Mucosa of stomach (tissue), 1 donor: Measurements from ENCODE around the gene TRIM44.

Experiments
- H3K27me3 ChIP-seq: one replicate; pipeline ENCODE4 v1.7.0; 2013; ENCODE audit warnings: mild to moderate bottlenecking, low read length; ENCODE audit not compliant: control insufficient read depth, insufficient read depth
- H3K36me3 ChIP-seq: one replicate; pipeline ENCODE4 v1.7.0; 2013; ENCODE audit warnings: low read length; ENCODE audit not compliant: control insufficient read depth, insufficient read depth
- H3K4me1 ChIP-seq: one replicate; pipeline ENCODE4 v1.7.0; 2013; ENCODE audit warnings: mild to moderate bottlenecking, low read length; ENCODE audit not compliant: control insufficient read depth, insufficient read depth
- H3K4me3 ChIP-seq: one replicate; pipeline ENCODE4 v1.7.0; 2013; ENCODE audit warnings: low read length
- H3K9ac ChIP-seq: one replicate; pipeline ENCODE4 v1.7.0; 2013; ENCODE audit warnings: mild to moderate bottlenecking, low read length, moderate library complexity
- H3K9me3 ChIP-seq: one replicate; pipeline ENCODE4 v1.7.0; 2013; ENCODE audit warnings: mild to moderate bottlenecking, low read length, moderate library complexity; ENCODE audit not compliant: control insufficient read depth
- donor health status: Pancreatic carcinoma.

TRIM44 gene

DNA sequence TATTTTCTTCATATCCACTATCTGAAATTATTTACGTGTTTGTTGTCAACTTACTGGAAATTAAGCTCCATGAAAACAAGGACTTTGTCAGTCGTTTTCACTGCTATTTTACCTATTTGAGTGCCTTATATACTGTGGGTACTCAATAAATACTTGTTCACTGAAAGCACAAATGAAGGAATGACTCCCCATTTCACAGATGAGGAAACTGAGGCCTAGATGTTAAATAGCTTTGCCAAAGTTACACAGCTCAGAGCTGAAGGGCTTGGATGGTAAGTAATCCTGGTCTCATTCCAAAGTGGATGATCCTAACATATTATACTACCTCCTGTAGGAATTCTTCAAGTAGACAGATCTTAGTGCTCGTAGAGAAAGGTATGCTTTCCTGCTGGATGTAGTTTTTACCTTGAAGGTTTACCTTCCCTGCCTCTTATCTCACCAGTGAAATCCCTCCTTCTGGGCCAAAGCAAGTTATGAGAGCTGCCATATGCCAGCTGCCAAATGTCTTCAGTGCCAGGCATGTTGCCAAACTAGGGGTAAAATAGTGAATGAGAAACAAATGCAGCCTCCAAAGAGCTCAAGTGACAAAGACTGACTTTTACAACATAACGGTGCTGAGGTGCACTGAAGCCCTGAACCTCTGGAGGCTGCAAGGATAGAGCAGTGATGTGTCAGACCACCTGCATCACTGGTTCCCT is 129.7 kb downstream of the TRIM44 start:
- H3K4me1 ChIP-seq = no peaks in the 10 kb centered on the region
- H3K27me3 ChIP-seq = no peaks in the 10 kb centered on the region
- no peaks in the 10 kb centered on the region for H3K9me3 ChIP-seq
- H3K36me3 ChIP-seq = no peaks in the 10 kb centered on the region
- H3K9ac ChIP-seq = no peak overlapping the region
- H3K4me3 ChIP-seq = no peak overlapping the region

DNA sequence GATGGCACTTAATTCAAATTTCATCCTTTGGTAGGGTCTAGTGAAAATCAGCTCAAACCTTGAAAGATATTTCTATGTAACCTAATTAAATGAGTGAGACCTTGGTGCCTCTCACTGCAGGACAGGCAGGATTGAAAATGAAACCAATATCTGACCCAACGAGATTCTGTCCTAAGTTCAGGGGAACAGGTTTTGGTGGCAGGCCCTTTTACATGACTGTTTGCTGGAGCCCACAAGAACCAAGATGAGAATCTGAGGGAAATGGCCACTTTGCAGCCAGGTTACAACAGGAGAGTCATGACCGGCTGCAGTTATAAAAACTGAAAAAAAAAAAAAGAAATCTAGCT is 130.2 kb downstream of the TRIM44 start:
- Histone ChIP-seq H3K36me3 (no peaks in the 10 kb centered on the region), H3K9ac (no peak overlapping the region), H3K27me3 (no peaks in the 10 kb centered on the region), H3K4me3 (no peak overlapping the region), H3K9me3 (no peaks in the 10 kb centered on the region), H3K4me1 (no peaks in the 10 kb centered on the region)

DNA sequence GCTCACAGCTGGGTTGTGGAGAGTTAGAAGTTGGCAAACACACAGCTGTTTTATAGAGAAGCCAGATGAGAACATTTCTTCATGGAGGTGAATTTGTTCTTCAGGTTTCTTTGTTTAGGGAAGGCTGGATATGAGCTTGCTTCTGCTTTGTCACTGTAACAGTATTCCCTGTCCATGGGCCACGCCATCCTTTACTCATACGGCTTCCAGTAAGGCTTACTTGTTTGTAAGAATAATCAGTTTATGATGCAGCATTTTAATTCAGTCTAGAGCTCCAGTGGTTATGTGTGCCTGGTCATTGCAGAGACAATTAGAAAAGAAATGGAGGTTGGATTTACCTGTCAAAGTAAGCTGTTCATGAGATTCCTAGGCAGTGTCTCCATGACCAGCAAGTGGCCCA is 131.8 kb downstream of the TRIM44 start:
- Histone ChIP-seq H3K9me3 (no peaks in the 10 kb centered on the region), H3K9ac (no peak overlapping the region), H3K27me3 (no peaks in the 10 kb centered on the region), H3K4me3 (no peak overlapping the region), H3K36me3 (no peaks in the 10 kb centered on the region), H3K4me1 (no peaks in the 10 kb centered on the region)

DNA sequence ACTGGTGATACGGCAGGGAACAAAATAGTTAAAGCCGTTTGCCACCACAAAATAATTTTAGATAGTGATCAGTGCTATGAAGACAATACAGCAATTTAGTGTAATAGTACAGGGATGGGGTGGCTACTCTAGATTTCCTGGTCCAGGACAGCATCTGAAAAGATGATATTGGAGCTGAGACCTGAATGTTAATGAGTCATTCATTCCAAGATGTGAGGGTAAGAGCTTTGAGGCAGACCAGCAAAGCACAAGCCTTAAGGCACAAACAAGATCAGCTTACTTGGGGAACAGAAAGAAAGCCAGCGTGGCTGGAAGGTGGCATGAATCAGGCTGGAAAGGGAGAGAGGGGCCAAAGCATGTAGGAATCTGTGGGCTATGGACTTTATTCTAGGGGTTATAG is 132.3 kb downstream of the TRIM44 start:
- H3K36me3 ChIP-seq = no peaks in the 10 kb centered on the region
- no peak overlapping the region for H3K9ac ChIP-seq
- H3K4me3 ChIP-seq = no peak overlapping the region
- H3K4me1 ChIP-seq = no peaks in the 10 kb centered on the region
- no peaks in the 10 kb centered on the region for H3K9me3 ChIP-seq
- H3K27me3 ChIP-seq = no peaks in the 10 kb centered on the region

DNA sequence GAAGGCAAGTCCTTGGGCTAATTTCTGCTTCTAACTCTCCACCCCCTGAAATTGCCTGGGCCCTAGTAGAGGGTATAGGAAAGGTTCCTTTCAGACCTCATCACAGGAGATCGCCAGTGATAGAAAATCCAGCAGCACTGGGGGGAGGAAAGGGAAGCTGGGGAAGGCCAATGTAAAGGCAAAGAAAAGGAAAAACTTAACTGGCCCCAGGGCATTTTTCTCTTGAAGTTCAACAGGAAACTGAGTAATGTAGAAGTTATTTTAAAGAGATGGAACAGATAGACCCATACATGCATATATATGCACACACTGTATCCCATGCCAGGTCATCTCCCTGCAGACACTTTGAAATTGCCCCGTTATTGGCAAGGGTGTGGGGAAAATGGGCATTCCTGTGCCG is 134.0 kb downstream of the TRIM44 start:
- H3K4me1 ChIP-seq = no peaks in the 10 kb centered on the region
- H3K9ac ChIP-seq = no peak overlapping the region
- H3K9me3 ChIP-seq = no peaks in the 10 kb centered on the region
- H3K36me3 ChIP-seq = no peaks in the 10 kb centered on the region
- no peaks in the 10 kb centered on the region for H3K27me3 ChIP-seq
- H3K4me3 ChIP-seq = no peak overlapping the region

DNA sequence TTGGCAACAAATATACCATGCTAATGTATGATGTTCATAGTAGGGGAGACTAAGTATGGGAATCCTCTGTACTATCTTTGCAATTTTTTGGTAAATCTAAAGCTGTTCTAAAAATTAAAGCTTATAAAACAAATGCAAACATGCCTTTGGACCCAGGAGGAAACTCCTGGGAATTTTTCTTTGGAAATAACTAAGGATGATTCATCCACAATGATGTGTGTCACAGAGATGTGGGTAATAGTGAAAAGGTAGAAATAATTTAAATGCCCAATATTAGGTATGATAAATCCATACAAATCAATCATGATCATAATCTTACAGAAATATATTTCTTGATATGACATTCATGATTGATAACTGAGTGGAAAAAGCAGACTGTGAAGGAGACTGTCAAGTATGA is 135.8 kb downstream of the TRIM44 start:
- H3K9me3 ChIP-seq = no peaks in the 10 kb centered on the region
- no peak overlapping the region for H3K4me3 ChIP-seq
- H3K9ac ChIP-seq = no peak overlapping the region
- no peaks in the 10 kb centered on the region for H3K36me3 ChIP-seq
- H3K27me3 ChIP-seq = no peaks in the 10 kb centered on the region
- H3K4me1 ChIP-seq = no peaks in the 10 kb centered on the region

DNA sequence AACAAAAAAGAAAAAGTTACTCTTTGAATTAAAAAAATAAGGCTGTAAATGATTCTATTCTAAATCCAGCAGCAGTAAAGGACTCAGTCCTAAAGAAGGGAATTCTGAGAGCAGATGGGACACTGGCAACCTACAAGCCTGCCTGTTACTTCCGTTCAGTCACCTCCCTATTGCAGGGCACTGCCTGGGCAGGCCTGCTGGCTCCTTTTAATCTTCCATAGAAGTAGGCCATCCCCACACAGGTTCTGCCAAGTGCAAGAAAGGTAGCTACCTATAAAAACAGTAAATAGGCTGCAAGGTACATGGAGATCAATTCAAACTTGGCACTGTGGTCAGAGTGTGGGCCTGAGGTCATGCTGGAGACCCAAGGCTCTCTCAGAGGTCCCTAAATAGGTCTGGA is 136.4 kb downstream of the TRIM44 start:
- Histone ChIP-seq H3K4me1 (no peaks in the 10 kb centered on the region), H3K4me3 (no peak overlapping the region), H3K27me3 (no peaks in the 10 kb centered on the region), H3K9me3 (no peaks in the 10 kb centered on the region), H3K36me3 (no peaks in the 10 kb centered on the region), H3K9ac (no peak overlapping the region)

DNA sequence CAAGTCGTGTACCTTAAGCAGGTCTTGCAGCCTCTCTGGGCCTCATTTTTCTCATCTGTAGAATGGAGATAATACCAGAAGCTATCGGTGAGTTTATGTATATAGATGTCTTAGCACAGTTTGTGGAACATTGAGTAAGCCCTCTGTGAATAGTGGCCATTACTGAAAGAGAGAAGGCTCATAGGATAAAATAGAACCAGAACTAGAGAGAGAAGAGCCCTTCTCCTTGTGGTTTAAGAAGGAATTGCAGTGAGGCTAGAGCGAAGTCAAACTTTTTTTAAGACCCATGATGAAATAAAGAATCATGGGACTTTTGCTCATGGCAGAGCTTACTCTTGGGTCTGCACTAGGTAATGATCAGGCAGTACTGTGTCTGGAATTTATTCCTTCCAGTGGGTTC is 137.1 kb downstream of the TRIM44 start:
- Histone ChIP-seq H3K9ac (no peak overlapping the region), H3K27me3 (no peaks in the 10 kb centered on the region), H3K4me3 (no peak overlapping the region), H3K36me3 (no peaks in the 10 kb centered on the region), H3K4me1 (no peaks in the 10 kb centered on the region), H3K9me3 (no peaks in the 10 kb centered on the region)

DNA sequence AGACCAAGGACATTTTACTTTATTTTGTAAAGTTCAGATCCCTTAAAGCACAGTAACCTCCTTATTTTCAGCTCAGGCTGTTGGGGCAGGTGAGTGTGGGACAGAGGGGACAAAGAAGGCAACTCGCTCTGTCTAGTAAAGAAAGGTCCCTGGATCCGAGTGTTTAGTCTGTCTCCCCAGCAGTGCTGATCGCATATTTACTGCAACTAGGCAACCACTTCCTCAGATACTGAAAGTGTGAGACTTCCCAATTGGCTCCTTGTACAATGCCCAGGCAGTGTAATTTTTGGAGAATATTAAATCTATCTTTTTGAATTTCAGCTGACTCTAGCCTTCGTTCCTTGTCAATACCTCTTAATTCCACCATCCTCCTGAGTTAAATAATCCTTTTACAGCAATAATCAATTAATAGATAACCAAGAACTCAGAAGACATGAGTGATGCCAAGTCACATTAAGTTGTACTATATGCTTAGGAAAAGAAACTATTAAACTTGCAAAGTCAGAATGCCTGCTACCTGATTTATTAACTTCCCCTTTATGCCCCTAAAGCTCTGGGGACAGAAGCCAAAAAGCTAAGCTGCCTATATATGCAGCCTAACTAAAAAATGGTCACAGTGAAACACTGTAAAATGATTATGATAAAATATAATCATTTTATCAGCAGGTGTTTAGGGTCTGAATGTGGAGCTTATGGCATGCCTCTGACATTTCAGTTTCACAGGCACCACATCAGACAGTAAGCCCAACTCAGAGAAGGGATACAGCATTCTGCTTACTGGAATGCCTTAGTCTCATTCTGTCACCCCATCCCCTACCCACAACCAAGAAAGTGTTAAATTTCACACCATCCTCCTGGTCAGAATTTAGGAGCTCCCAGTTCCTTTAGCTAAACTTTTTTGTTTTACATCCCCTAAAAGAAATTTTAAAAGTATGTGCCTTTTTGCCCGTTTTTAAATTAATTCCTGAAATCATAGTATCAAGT is 138.7 kb downstream of the TRIM44 start:
- Histone ChIP-seq H3K9me3 (no peaks in the 10 kb centered on the region), H3K4me1 (no peaks in the 10 kb centered on the region), H3K27me3 (no peaks in the 10 kb centered on the region), H3K9ac (no peak overlapping the region), H3K36me3 (no peaks in the 10 kb centered on the region), H3K4me3 (no peak overlapping the region)

DNA sequence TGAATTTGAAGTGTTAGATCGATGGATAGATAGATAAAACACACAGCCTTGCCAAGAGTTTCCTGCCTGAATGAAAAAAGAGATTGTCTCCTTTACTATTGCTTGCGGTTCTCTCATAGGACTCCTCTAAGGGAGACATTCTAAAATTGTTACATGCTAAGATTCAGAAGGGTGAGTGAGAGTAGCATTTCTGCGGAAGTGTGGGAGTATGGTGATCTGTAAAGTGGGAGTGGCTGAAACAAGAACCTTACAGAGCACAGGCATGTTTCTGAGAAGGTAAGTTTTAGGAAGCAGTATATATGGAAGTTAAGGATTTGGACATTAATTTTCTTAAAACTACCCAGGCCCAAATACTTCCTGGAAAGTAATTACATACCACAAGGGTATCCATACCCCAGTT is 139.6 kb downstream of the TRIM44 start:
- H3K9me3 ChIP-seq = no peaks in the 10 kb centered on the region
- no peak overlapping the region for H3K9ac ChIP-seq
- H3K36me3 ChIP-seq = no peaks in the 10 kb centered on the region
- no peak overlapping the region for H3K4me3 ChIP-seq
- H3K4me1 ChIP-seq = no peaks in the 10 kb centered on the region
- H3K27me3 ChIP-seq = no peaks in the 10 kb centered on the region

DNA sequence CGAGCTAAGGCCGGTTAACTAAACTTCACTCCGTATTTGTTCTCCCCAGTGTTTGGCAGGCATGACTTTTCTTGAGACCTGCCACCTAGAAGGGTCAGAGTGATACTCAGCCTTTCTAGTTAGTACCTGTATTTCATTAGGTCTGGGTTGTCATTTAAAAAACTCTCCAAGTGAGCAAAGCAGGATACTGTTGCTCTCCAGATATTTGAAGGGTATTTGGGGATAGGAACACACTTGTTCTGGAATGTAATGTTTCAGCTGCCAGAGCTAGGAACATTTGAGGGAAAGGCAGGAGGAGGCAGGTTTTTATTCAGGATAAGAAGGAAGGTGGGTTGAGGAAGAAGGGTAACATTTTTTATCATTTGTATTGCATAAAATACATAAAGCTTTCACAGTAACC is 140.1 kb downstream of the TRIM44 start:
- no peaks in the 10 kb centered on the region for H3K9me3 ChIP-seq
- H3K9ac ChIP-seq = no peak overlapping the region
- no peaks in the 10 kb centered on the region for H3K27me3 ChIP-seq
- no peaks in the 10 kb centered on the region for H3K4me1 ChIP-seq
- H3K36me3 ChIP-seq = no peaks in the 10 kb centered on the region
- no peak overlapping the region for H3K4me3 ChIP-seq

DNA sequence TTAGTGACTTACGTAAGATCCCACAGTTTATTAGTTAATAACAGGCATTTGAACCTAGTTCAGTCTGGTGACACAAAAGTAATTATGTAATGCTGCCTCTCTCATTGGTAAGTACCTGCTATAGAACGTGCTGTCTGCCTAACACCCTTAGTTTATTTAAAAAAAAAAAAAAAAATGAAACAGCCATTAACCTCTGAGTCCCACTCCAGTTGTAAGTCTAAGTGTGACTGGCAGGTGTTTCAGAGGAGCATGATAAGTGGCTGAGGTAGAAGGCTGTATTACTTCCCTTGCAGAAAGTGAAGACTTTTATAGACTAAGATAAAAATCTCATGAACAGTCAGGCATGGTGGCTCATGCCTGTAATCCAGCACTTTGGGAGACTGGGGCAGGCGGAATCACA is 140.5 kb downstream of the TRIM44 start:
- Histone ChIP-seq H3K4me3 (no peak overlapping the region), H3K9ac (no peak overlapping the region), H3K36me3 (no peaks in the 10 kb centered on the region), H3K27me3 (no peaks in the 10 kb centered on the region), H3K4me1 (no peaks in the 10 kb centered on the region), H3K9me3 (no peaks in the 10 kb centered on the region)
